ENCODE results near the gene FAM13C.

Gene FAM13C

GRCh38 chr10:59283456-59284091 lies 78.8 kb downstream of the FAM13C start:
- H3K9me3 ChIP-seq (ENCODE audit: insufficient read depth, low read length): no peaks in the 10 kb centered on the region
- peaks cover 3% of the 10 kb centered on the region for H3K4me1 ChIP-seq (ENCODE audit: insufficient read depth, insufficient read length)
- no peaks in the 10 kb centered on the region for H3K36me3 ChIP-seq (ENCODE audit: insufficient read depth, insufficient read length, low read length)
- TF ChIP-seq YY1 (IDR thresholded peaks at IDR 0.05; ENCODE audit: insufficient read depth, insufficient read length) (no peak), ZNF274 (IDR thresholded peaks at IDR 0.05; ENCODE audit: low read depth, low read length) (no peak), SUZ12 (IDR thresholded peaks at IDR 0.05; ENCODE audit: extremely low read depth, insufficient read depth, insufficient read length) (no peak)
- H3K27me3 ChIP-seq (ENCODE audit: insufficient read depth, insufficient read length): no peaks in the 10 kb centered on the region
- H3K9ac ChIP-seq (ENCODE audit: insufficient read length, low read depth): no peak overlapping the region
- H3K4me3 ChIP-seq (ENCODE audit: insufficient read length, low read depth): no peak overlapping the region
- DNase-seq (ENCODE audit: low read depth, low spot score): peak; percentile 15

DNA sequence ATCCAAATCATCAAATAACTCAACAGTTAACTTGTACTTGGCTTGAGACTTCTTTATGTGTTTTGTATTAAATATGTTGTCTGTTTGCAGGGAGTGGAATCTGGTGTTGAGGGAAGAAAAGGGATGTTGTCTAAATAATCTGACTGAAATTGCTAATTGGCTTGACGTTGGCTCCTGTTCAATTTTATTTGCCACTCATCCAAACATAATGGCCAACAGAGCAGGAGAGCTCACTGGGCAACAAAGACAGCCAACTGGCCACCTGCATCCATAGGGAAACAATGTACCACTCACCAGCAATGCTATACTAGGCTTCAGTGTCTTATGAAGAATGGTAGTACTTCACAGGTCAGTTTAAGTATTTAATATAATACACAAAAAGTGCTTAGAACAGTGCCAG lies 80.5 kb downstream of the FAM13C start:
- TF ChIP-seq ZNF274 (IDR thresholded peaks at IDR 0.05; ENCODE audit: low read depth, low read length) (no peak), SUZ12 (IDR thresholded peaks at IDR 0.05; ENCODE audit: extremely low read depth, insufficient read depth, insufficient read length) (no peak), YY1 (IDR thresholded peaks at IDR 0.05; ENCODE audit: insufficient read depth, insufficient read length) (no peak)

GRCh38 chr10:59279991-59280505 lies 82.3 kb downstream of the FAM13C start:
- H3K4me1 ChIP-seq (ENCODE audit: insufficient read depth, insufficient read length): peaks cover 3% of the 10 kb centered on the region
- H3K4me3 ChIP-seq (ENCODE audit: insufficient read length, low read depth): no peak overlapping the region
- no peak overlapping the region for H3K9ac ChIP-seq (ENCODE audit: insufficient read length, low read depth)
- H3K27me3 ChIP-seq (ENCODE audit: insufficient read depth, insufficient read length): no peaks in the 10 kb centered on the region
- no peak for DNase-seq (ENCODE audit: low read depth, low spot score)
- TF ChIP-seq SUZ12 (IDR thresholded peaks at IDR 0.05; ENCODE audit: extremely low read depth, insufficient read depth, insufficient read length) (no peak), YY1 (IDR thresholded peaks at IDR 0.05; ENCODE audit: insufficient read depth, insufficient read length) (no peak), ZNF274 (IDR thresholded peaks at IDR 0.05; ENCODE audit: low read depth, low read length) (no peak)
- no peaks in the 10 kb centered on the region for H3K9me3 ChIP-seq (ENCODE audit: insufficient read depth, low read length)
- H3K36me3 ChIP-seq (ENCODE audit: insufficient read depth, insufficient read length, low read length): no peaks in the 10 kb centered on the region

More for the DNA sequence above, 80.5 kb downstream of the FAM13C start:
- Histone ChIP-seq H3K9ac (ENCODE audit: insufficient read length, low read depth) (no peak overlapping the region), H3K9me3 (ENCODE audit: insufficient read depth, low read length) (no peaks in the 10 kb centered on the region), H3K27me3 (ENCODE audit: insufficient read depth, insufficient read length) (no peaks in the 10 kb centered on the region), H3K4me3 (ENCODE audit: insufficient read length, low read depth) (no peak overlapping the region), H3K36me3 (ENCODE audit: insufficient read depth, insufficient read length, low read length) (no peaks in the 10 kb centered on the region), H3K4me1 (ENCODE audit: insufficient read depth, insufficient read length) (peaks cover 3% of the 10 kb centered on the region)
- DNase-seq (ENCODE audit: low read depth, low spot score): no peak

DNA sequence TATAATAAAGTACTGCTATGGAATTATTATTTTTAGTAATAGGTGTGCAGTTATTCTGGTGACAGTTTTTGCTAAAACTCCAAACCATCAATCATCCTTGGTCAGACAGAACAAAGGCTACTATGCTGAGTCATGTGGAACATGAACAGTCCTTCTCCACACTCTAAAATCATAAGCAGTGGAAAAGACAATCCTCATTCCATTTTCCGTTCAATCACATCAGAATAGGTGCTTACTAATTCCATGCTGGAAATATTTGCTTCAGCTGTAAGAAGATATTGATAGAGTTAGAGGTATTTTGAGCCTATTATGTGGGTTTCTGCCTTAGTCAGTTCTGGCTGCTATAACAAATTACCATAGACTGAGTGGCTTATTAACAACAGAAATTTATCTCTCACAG lies 82.9 kb downstream of the FAM13C start:
- Histone ChIP-seq H3K4me1 (ENCODE audit: insufficient read depth, insufficient read length) (peaks cover 3% of the 10 kb centered on the region), H3K27me3 (ENCODE audit: insufficient read depth, insufficient read length) (no peaks in the 10 kb centered on the region), H3K9ac (ENCODE audit: insufficient read length, low read depth) (no peak overlapping the region), H3K4me3 (ENCODE audit: insufficient read length, low read depth) (no peak overlapping the region), H3K9me3 (ENCODE audit: insufficient read depth, low read length) (no peaks in the 10 kb centered on the region), H3K36me3 (ENCODE audit: insufficient read depth, insufficient read length, low read length) (no peaks in the 10 kb centered on the region)
- DNase-seq (ENCODE audit: low read depth, low spot score): no peak
- TF ChIP-seq ZNF274 (IDR thresholded peaks at IDR 0.05; ENCODE audit: low read depth, low read length): no peak
- TF ChIP-seq SUZ12 (IDR thresholded peaks at IDR 0.05; ENCODE audit: extremely low read depth, insufficient read depth, insufficient read length): no peak

DNA sequence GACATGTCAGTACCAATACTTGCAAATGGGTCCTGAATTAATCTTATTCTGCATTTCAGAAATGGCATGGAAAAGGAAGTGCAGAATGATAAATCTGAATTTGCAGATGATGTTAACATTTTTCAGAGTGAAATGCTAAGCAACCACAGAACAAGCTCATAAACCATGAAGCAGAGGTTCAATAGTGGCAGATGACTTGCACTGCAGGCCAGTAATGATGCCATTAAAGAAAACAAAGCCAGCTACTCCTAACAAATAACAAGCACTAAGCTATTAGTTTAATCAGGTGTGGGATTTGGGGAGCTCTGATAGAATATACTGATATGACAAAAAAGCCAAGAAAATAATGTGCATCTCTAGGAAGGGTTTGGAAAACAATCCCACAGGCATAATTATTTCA lies 85.4 kb downstream of the FAM13C start:
- Histone ChIP-seq H3K27me3 (ENCODE audit: insufficient read depth, insufficient read length) (no peaks in the 10 kb centered on the region), H3K36me3 (ENCODE audit: insufficient read depth, insufficient read length, low read length) (no peaks in the 10 kb centered on the region), H3K9me3 (ENCODE audit: insufficient read depth, low read length) (no peaks in the 10 kb centered on the region), H3K4me1 (ENCODE audit: insufficient read depth, insufficient read length) (no peaks in the 10 kb centered on the region), H3K4me3 (ENCODE audit: insufficient read length, low read depth) (no peak overlapping the region), H3K9ac (ENCODE audit: insufficient read length, low read depth) (no peak overlapping the region)
- DNase-seq (ENCODE audit: low read depth, low spot score): no peak
- TF ChIP-seq YY1 (IDR thresholded peaks at IDR 0.05; ENCODE audit: insufficient read depth, insufficient read length): no peak
- TF ChIP-seq ZNF274 (IDR thresholded peaks at IDR 0.05; ENCODE audit: low read depth, low read length): no peak
- TF ChIP-seq SUZ12 (IDR thresholded peaks at IDR 0.05; ENCODE audit: extremely low read depth, insufficient read depth, insufficient read length): no peak

GRCh38 chr10:59276133-59276532 lies 86.2 kb downstream of the FAM13C start:
- H3K36me3 ChIP-seq (ENCODE audit: insufficient read depth, insufficient read length, low read length): no peaks in the 10 kb centered on the region
- DNase-seq (ENCODE audit: low read depth, low spot score): no peak
- H3K9ac ChIP-seq (ENCODE audit: insufficient read length, low read depth): no peak overlapping the region
- H3K27me3 ChIP-seq (ENCODE audit: insufficient read depth, insufficient read length): no peaks in the 10 kb centered on the region
- TF ChIP-seq YY1 (IDR thresholded peaks at IDR 0.05; ENCODE audit: insufficient read depth, insufficient read length) (no peak), SUZ12 (IDR thresholded peaks at IDR 0.05; ENCODE audit: extremely low read depth, insufficient read depth, insufficient read length) (no peak), ZNF274 (IDR thresholded peaks at IDR 0.05; ENCODE audit: low read depth, low read length) (no peak)
- H3K9me3 ChIP-seq (ENCODE audit: insufficient read depth, low read length): no peaks in the 10 kb centered on the region
- no peaks in the 10 kb centered on the region for H3K4me1 ChIP-seq (ENCODE audit: insufficient read depth, insufficient read length)
- no peak overlapping the region for H3K4me3 ChIP-seq (ENCODE audit: insufficient read length, low read depth)

DNA sequence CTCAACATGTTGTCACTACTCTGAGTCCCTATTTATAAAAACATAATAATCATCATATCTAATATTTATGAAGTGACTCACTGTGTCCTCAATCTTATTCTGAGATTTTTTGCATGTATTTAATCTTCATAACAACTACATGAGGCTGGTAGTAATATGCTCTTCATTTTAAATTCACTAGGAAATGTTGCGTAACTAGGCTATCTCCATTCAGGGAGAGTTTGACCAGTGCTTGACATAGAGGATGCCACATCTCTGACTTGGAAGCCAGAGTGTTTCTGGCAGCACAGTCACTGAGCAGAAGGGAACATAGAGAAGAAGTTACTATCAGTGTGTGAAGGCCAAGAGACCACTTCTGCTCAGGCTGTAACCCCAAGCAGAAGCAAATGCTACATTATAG lies 88.9 kb downstream of the FAM13C start:
- no peaks in the 10 kb centered on the region for H3K4me1 ChIP-seq (ENCODE audit: insufficient read depth, insufficient read length)
- H3K27me3 ChIP-seq (ENCODE audit: insufficient read depth, insufficient read length): no peaks in the 10 kb centered on the region
- no peak overlapping the region for H3K4me3 ChIP-seq (ENCODE audit: insufficient read length, low read depth)
- DNase-seq (ENCODE audit: low read depth, low spot score): no peak
- no peak overlapping the region for H3K9ac ChIP-seq (ENCODE audit: insufficient read length, low read depth)
- no peaks in the 10 kb centered on the region for H3K36me3 ChIP-seq (ENCODE audit: insufficient read depth, insufficient read length, low read length)
- no peaks in the 10 kb centered on the region for H3K9me3 ChIP-seq (ENCODE audit: insufficient read depth, low read length)
- TF ChIP-seq SUZ12 (IDR thresholded peaks at IDR 0.05; ENCODE audit: extremely low read depth, insufficient read depth, insufficient read length): no peak
- TF ChIP-seq YY1 (IDR thresholded peaks at IDR 0.05; ENCODE audit: insufficient read depth, insufficient read length): no peak
- no peak for TF ChIP-seq ZNF274 (IDR thresholded peaks at IDR 0.05; ENCODE audit: low read depth, low read length)
